H1 (cell line): Measurements from ENCODE around the gene SMDT1. TPM values are rescaled to one million over a fixed set of nuclear protein-coding genes. Genes with fewer than 3 reads are reported as not detected.
A peak's percentile ranks its signal among the peaks of the same experiment; 100 is the strongest.

Experiments used
- CHD7 ChIP-seq: fragments of 300-600 bp; sonication (generic); IDR thresholded peaks from 2 replicates; pipeline ENCODE4 v1.7.1; 2012; ENCODE audit warnings: low read length, moderate library complexity, mild to moderate bottlenecking, inconsistent platforms; ENCODE audit not compliant: insufficient replicate concordance
- GABPA ChIP-seq: IDR thresholded peaks from 2 replicates; pipeline ENCODE4 v1.6.1; 2011; ENCODE audit warnings: mild to moderate bottlenecking, low read length, moderate library complexity, borderline replicate concordance; ENCODE audit not compliant: insufficient read depth
- HDAC2 ChIP-seq, 2 experiments: fragments of 300-600 bp in 1 of 2; sonication (generic) in 1 of 2; IDR thresholded peaks; 2 replicates each; pipeline ENCODE4 v1.6.1; 2011 to 2012; ENCODE audit warnings: low read depth in 2 of 2, low read length in 2 of 2, mild to moderate bottlenecking in 2 of 2, moderate library complexity in 2 of 2, borderline replicate concordance in 1 of 2, inconsistent platforms in 1 of 2
- JUND ChIP-seq: IDR thresholded peaks from 2 replicates; pipeline ENCODE4 v1.6.1; 2011; ENCODE audit warnings: mild to moderate bottlenecking, improper control_type of control experiment, low read length
- SAP30 ChIP-seq: fragments of 300-600 bp; sonication (generic); IDR thresholded peaks from 2 replicates; pipeline ENCODE4 v1.7.1; 2012; ENCODE audit warnings: low read length, moderate library complexity, mild to moderate bottlenecking, inconsistent platforms; ENCODE audit not compliant: insufficient read depth, insufficient replicate concordance
- SIX5 ChIP-seq: IDR thresholded peaks from 2 replicates; pipeline ENCODE4 v1.6.1; 2011; ENCODE audit warnings: mild to moderate bottlenecking, low read depth, low read length
- SP4 ChIP-seq: IDR thresholded peaks from 2 replicates; pipeline ENCODE4 v1.6.1; 2012; ENCODE audit warnings: low read length, inconsistent platforms
- SRF ChIP-seq: IDR thresholded peaks from 2 replicates; pipeline ENCODE4 v1.6.1; 2011; ENCODE audit warnings: mild to moderate bottlenecking, low read depth, low read length, moderate library complexity
- TBP ChIP-seq: IDR thresholded peaks from 2 replicates; pipeline ENCODE4 v1.6.1; 2011; ENCODE audit warnings: low read depth, low read length, improper control_type of control experiment
- polyA plus RNA-seq, 7 experiments: library from polyadenylated mRNA; depleted of rRNA in 3 of 7; stranded (reverse) in 5 of 7; unstranded in 2 of 7; fragments of >200 nt in 5 of 7; fragments of 200-250 nt in 2 of 7; gene quantifications; 1 replicate in 5 of 7; 2 replicates in 1 of 7; 4 replicates in 1 of 7; pipeline versions ENCODE4 v1.2.1 to v1.2.3, GENCODE V29; 2011 to 2013; ENCODE audit warnings: missing spikeins in 2 of 7, mixed read lengths in 2 of 7
- total RNA-seq: library from RNA; stranded (reverse); fragmentation: NEBNext Ultra II Directional; extraction: Animal tissue kit (Norgen Biotek cat#: 25700); gene quantifications from 2 replicates; pipeline ENCODE4 v1.2.1, GENCODE V29; 2021

The SMDT1 gene
- total and polyA plus RNA-seq, 2 of the 8 experiments (the other 6 are each of a cell fraction or from before 2014, with no cell fraction given), result 34.9 to 35.6 TPM

GRCh38 chr22:42090596-42091454 is 11.3 kb downstream of the SMDT1 start, which contains the start of gene NDUFA6 (continued):
- TF ChIP-seq SP4, result no peak; the same call in 1 of the 2 replicates
- TF ChIP-seq GABPA, result no peak
- TF ChIP-seq SIX5, result no peak
- TF ChIP-seq SRF, result 0 out of 2 replicates have a peak, but pooled peaks have one; percentile 17
- TF ChIP-seq CHD7, result no peak
- no peak for TF ChIP-seq JUND
- TF ChIP-seq TBP, result peak; percentile 85
- TF ChIP-seq SAP30, result no peak
- TF ChIP-seq HDAC2 (IDR thresholded peaks at IDR 0.05; ENCODE audit: borderline replicate concordance in 1 of 2, low read depth in 2 of 2, low read length in 2 of 2), result no peak
